Subcutaneous adipose tissue (tissue), 4 donors: ENCODE measurements around the gene B3GNT3. TPM values are rescaled to one million over a fixed set of nuclear protein-coding genes. Genes with fewer than 3 reads are reported as not detected.

Experiments
- total RNA-seq, 4 donors: library from RNA; depleted of rRNA; stranded (reverse); fragments of >200 nt; gene quantifications; one replicate each; pipeline ENCODE4 v1.1.0, GENCODE V29; 2016
- TF ChIP-seq, protein P1 (sequence below): fragments of 450-650 bp; IDR thresholded peaks from one replicate; pipeline ENCODE4 v1.5.1; 2016; ENCODE audit warnings: low read depth, mild to moderate bottlenecking, control low read depth, antibody characterized with exemption, moderate library complexity

Gene B3GNT3, protein sequence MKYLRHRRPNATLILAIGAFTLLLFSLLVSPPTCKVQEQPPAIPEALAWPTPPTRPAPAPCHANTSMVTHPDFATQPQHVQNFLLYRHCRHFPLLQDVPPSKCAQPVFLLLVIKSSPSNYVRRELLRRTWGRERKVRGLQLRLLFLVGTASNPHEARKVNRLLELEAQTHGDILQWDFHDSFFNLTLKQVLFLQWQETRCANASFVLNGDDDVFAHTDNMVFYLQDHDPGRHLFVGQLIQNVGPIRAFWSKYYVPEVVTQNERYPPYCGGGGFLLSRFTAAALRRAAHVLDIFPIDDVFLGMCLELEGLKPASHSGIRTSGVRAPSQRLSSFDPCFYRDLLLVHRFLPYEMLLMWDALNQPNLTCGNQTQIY
- total RNA-seq: 1 to 10 TPM in 1 of 4 donors, not detected in 3; 1.1 TPM

- TF ChIP-seq, protein P1, sequence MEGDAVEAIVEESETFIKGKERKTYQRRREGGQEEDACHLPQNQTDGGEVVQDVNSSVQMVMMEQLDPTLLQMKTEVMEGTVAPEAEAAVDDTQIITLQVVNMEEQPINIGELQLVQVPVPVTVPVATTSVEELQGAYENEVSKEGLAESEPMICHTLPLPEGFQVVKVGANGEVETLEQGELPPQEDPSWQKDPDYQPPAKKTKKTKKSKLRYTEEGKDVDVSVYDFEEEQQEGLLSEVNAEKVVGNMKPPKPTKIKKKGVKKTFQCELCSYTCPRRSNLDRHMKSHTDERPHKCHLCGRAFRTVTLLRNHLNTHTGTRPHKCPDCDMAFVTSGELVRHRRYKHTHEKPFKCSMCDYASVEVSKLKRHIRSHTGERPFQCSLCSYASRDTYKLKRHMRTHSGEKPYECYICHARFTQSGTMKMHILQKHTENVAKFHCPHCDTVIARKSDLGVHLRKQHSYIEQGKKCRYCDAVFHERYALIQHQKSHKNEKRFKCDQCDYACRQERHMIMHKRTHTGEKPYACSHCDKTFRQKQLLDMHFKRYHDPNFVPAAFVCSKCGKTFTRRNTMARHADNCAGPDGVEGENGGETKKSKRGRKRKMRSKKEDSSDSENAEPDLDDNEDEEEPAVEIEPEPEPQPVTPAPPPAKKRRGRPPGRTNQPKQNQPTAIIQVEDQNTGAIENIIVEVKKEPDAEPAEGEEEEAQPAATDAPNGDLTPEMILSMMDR: no peak
Measured at GRCh38 chr19:17794731-17795494, at the start of gene B3GNT3. Gene B3GNT3 (plus strand): TSS chr19:17795138. CDS start chr19:17807808, 12,670 bp downstream.

- TF ChIP-seq, protein P1: no peak
Measured at GRCh38 chr19:17747205-17748098, 47.5 kb upstream of the B3GNT3 start.

DNA sequence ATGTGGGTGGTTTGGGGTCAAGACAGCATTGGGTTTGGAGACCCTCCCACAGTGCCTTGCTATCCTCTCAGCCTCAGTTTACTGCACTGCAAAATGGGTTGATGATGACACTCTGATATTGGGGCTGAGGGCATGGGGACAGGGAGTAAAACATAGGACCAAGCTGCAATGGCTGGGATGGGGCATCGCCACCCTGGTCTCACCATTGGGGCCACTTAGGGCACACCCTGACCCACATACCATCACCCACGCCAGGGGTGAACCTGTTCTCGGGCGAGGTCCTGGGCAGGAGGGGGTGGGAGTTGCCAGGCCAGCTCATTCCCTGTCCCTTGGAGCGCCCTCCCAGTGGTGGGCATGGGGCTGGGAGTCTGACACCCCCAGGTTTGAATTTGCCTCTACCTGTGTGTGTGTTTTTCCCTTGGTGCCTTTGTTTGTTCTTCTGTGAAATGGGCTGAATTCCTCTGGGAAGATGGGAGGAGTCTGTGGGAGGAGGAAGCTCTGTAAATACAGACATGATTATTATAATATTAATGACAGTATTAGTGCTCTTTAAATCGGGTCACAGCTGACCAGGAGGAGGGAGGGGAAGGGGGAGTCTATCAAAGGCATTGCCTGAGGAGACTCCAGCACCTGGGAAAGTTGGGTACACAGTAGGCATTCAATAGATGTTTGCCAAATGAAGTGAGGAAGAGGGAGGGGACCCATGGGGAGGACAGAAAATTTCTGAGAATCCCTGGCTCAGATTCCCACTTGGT lies 45.9 kb upstream of the B3GNT3 start:
- TF ChIP-seq, protein P1: no peak

GRCh38 chr19:17749912-17750317 lies 45.0 kb upstream of the B3GNT3 start:
- TF ChIP-seq, protein P1: no peak

- TF ChIP-seq, protein P1: no peak
Measured at GRCh38 chr19:17751103-17751911, 43.6 kb upstream of the B3GNT3 start, which contains the start of gene FCHO1. Gene FCHO1 (plus strand): TSS chr19:17751477. CDS start chr19:17755165, 3,688 bp downstream.

DNA sequence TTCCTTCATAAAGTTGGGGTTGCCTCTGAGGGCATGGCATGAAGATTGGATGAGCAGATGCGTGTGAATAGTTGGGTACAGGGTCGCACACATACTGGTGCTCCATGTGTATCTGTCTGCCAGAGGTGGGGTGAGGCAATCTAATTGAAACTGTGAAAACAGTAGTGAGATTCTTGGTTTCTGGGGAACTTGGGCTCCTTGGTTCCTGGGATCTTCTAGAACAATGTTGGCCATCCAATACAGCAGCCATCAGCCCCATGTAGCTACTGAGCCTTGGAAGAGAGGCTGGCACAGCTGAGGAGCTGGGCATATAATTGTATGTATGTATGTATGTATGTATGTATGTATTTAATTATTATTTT lies 43.0 kb upstream of the B3GNT3 start:
- TF ChIP-seq, protein P1: no peak
